Measurements from ENCODE around the gene IL20. TPM values are rescaled to one million over a fixed set of nuclear protein-coding genes. Genes with fewer than 3 reads are reported as not detected.

Gene IL20
- total and polyA plus RNA-seq, 2 experiments from 2014 or later = not detected

- no peak for DNase-seq (ENCODE audit: low read depth in 1 of 2, low spot score in 1 of 2)
- Histone ChIP-seq H3K27ac (no peak overlapping the region), H3K4me1 (ENCODE audit: low read depth) (no peaks in the 10 kb centered on the region), H3K9me3 (ENCODE audit: low read depth) (no peaks in the 10 kb centered on the region), H3K27me3 (peaks cover 4% of the 10 kb centered on the region), H3K4me3 (no peak overlapping the region), H3K36me3 (no peaks in the 10 kb centered on the region)
- TF ChIP-seq, protein P1, sequence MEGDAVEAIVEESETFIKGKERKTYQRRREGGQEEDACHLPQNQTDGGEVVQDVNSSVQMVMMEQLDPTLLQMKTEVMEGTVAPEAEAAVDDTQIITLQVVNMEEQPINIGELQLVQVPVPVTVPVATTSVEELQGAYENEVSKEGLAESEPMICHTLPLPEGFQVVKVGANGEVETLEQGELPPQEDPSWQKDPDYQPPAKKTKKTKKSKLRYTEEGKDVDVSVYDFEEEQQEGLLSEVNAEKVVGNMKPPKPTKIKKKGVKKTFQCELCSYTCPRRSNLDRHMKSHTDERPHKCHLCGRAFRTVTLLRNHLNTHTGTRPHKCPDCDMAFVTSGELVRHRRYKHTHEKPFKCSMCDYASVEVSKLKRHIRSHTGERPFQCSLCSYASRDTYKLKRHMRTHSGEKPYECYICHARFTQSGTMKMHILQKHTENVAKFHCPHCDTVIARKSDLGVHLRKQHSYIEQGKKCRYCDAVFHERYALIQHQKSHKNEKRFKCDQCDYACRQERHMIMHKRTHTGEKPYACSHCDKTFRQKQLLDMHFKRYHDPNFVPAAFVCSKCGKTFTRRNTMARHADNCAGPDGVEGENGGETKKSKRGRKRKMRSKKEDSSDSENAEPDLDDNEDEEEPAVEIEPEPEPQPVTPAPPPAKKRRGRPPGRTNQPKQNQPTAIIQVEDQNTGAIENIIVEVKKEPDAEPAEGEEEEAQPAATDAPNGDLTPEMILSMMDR (IDR thresholded peaks at IDR 0.05; ENCODE audit: low read depth, low read length) = no peak
Observed at GRCh38 chr1:206835186-206835585, 30.2 kb upstream of the IL20 start.

GRCh38 chr1:206836111-206836510 is 29.3 kb upstream of the IL20 start:
- Histone ChIP-seq H3K27ac (no peak overlapping the region), H3K36me3 (no peaks in the 10 kb centered on the region), H3K9me3 (ENCODE audit: low read depth) (no peaks in the 10 kb centered on the region), H3K27me3 (peaks cover 4% of the 10 kb centered on the region), H3K4me1 (ENCODE audit: low read depth) (no peaks in the 10 kb centered on the region), H3K4me3 (no peak overlapping the region)
- TF ChIP-seq, protein P1 (IDR thresholded peaks at IDR 0.05; ENCODE audit: low read depth, low read length) = no peak
- DNase-seq (ENCODE audit: low read depth in 1 of 2, low spot score in 1 of 2) = no peak

GRCh38 chr1:206839006-206839560 is 26.3 kb upstream of the IL20 start:
- peaks cover 4% of the 10 kb centered on the region for H3K27me3 ChIP-seq
- no peak for DNase-seq (ENCODE audit: low read depth in 1 of 2, low spot score in 1 of 2)
- no peaks in the 10 kb centered on the region for H3K4me1 ChIP-seq (ENCODE audit: low read depth)
- no peaks in the 10 kb centered on the region for H3K9me3 ChIP-seq (ENCODE audit: low read depth)
- H3K4me3 ChIP-seq = no peak overlapping the region
- H3K36me3 ChIP-seq = no peaks in the 10 kb centered on the region
- TF ChIP-seq, protein P1 (IDR thresholded peaks at IDR 0.05; ENCODE audit: low read depth, low read length) = no peak
- H3K27ac ChIP-seq = no peak overlapping the region

- Histone ChIP-seq H3K9me3 (ENCODE audit: low read depth) (no peaks in the 10 kb centered on the region), H3K4me1 (ENCODE audit: low read depth) (no peaks in the 10 kb centered on the region), H3K27ac (no peak overlapping the region), H3K4me3 (no peak overlapping the region), H3K36me3 (no peaks in the 10 kb centered on the region), H3K27me3 (no peaks in the 10 kb centered on the region)
- TF ChIP-seq, protein P1 (IDR thresholded peaks at IDR 0.05; ENCODE audit: low read depth, low read length) = no peak
- DNase-seq (ENCODE audit: low read depth in 1 of 2, low spot score in 1 of 2) = peak in 1 of 2 donors; percentile 93
Observed at GRCh38 chr1:206839857-206840256, 25.6 kb upstream of the IL20 start.

DNA sequence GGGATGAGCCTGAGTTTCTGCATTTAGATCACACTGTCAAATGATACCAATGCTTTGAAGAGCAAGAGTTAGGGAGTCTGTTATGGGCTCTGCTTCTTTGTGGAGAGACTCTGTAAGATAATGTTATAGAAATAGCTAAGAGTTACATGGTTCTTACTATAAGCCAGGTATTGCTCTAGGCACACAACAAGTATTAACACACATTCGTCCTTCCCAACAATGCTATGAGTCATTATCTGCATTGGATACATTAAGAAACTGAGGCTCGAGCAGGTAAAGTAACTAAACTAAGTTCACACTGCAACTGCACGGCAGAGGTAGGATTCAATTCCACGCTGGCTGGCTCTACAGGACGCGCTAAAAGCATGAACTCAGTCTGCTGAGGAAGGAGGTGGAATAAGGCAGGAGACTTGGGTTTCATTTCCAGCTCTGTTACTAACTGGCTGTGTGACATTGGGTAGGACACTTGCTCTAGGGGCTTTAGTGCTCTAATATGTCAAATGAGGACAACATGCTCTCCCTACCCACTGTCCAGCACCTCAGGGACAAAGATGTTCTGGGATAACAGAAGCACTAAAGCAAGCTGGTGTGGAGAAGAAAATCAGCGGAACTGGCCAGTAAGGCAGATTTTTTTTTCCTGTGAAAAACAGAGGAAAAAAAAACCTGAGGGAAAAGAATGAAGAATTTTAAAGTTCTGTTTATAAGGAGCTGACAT is 23.7 kb upstream of the IL20 start:
- no peak for DNase-seq (ENCODE audit: low read depth in 1 of 2, low spot score in 1 of 2)
- H3K27me3 ChIP-seq = no peaks in the 10 kb centered on the region

More for the DNA sequence above, 23.7 kb upstream of the IL20 start:
- no peaks in the 10 kb centered on the region for H3K9me3 ChIP-seq (ENCODE audit: low read depth)
- no peaks in the 10 kb centered on the region for H3K36me3 ChIP-seq
- H3K4me3 ChIP-seq = no peak overlapping the region
- H3K27ac ChIP-seq = no peak overlapping the region
- TF ChIP-seq, protein P1 (IDR thresholded peaks at IDR 0.05; ENCODE audit: low read depth, low read length) = no peak
- H3K4me1 ChIP-seq (ENCODE audit: low read depth) = no peaks in the 10 kb centered on the region

Measured in cardiac muscle cell (in vitro differentiated cells and primary cell).